GM04503 (cell line): Measurements from ENCODE around the gene SLC12A7.

Experiments
- DNase-seq: peaks from one replicate; pipeline ENCODE4 v3.0.0-alpha.2; 2012; ENCODE audit warnings: low read depth

The SLC12A7 gene

DNA sequence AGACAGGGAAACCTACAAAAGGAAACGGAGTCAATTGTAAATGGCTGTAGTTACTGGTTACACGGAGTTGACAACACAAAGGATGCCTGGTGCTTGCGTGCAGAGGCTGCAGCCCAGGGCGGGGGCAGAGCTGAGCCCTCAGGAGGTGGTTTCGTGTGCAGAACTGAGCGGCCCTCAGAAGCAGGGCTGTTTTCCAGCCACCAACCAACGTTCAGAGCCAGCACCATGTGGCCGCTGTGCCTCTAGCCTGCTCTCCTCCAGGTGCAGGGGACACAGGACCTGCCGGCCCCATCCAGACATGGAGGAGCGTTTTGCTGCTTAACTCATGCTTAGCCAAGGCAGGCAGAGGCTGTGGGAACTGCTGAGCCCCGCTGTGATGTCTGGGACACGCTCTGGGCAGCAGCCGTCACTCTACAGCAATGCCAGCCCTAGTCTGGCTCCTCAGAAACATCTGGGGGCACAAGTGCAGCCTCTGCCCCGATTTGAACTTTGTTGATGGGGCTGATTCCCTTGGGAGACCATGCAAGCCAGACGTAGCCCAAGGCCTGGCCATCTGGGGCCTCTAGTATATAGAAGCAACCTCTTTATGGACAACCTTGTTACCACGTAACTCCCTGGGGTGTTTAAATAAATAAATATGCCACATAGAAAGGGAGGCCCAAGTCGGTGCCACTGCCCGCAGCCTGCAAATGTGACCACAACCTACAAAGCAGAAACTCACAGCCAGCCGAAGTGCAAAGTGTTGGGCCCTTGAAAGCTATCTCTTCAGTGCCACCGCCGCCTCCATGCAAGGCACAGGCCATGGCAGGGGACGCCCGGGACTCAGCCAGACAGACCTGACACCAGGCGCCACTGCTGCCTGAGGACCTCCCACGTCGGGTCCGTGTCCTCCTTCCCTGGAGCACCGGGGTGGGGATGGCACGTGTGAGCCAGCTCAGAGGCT is 61.2 kb downstream of the SLC12A7 start:
- no peak for DNase-seq

GRCh38 chr5:1048861-1049838 is 62.7 kb downstream of the SLC12A7 start:
- DNase-seq, result no peak

DNA sequence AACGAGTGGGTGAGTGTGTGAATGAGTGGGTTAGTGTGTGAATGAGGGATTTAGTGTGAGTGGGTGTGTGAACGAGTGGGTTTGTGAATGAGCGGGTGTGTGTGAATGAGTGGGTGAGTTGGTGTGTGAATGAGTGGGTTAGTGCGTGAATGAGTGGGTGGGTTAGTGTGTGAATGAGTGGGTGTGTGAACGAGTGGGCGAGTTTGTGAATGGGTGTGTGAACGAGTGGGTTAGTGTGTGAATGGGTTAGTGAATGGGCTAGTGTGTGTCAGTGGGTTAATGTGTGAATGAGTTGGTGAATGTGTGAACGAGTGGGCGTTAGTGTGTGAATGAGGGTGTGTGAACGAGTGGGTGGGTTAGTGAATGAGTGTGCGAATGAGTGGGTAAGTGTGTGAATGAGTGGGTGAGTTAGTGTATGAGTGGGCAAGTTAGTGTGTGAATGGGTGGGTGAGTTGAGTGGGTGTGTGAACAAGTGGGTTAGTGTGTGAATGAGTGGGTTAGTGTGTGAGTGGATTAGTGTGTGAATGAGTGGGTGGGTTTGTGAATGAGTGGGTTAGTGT is 63.6 kb downstream of the SLC12A7 start:
- no peak for DNase-seq

DNA sequence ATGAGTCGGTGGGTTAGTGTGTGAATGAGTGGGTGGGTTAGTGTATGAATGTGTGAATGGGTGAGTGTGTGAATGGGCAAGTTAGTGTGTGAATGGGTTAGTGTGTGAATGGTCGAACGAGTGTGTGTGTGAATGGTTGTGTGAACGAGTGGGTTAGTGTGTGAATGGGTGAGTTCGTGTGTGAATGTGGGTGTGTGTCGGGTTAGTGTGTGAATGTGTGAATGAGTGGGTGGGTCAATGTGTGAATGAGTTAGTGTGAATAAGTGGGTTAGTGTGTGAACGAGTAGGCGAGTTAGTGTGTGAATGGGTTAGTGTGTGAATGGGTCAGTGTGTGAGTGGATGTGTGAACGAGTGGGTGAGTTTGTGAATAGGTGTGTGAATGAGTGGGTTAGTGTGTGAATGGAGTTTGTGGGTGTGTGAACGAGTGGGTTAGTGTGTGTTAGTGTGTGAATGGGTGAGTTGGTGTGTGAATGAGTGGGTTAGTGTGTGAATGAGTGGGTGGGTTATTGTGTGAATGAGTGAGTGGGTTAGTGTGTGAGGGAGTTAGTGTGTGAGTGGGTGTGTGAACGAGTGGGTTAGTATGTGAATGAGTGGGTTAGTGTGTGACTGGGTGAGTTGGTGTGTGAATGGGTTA is 64.4 kb downstream of the SLC12A7 start:
- DNase-seq, result no peak

DNA sequence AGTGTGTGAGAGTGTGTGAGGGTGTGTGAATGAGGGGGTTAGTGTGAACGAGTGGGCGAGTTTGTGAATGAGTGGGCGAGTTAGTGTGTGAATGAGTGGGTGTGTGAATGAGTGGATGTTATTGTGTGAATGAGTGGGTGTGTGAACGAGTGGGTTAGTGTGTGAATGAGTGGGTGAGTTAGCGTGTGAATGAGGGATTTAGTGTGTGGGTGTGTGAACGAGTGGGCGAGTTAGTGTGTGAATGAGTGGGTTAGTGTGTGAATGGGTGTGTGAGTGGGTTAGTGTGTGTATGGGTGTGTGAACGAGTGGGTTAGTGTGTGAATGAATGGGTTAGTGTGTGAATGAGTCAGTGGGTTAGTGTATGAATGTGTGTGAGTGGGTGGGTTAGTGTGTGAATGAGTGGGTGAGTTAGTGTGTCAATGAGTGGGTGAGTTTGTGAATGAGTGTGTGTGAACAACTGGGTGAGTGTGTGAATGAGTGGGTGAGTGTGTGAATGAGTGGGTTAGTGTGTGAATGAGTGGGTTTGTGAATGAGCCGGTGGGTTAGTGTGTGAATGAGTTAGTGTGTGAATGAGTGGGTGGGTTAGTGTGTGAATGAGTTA is 65.8 kb downstream of the SLC12A7 start:
- no peak for DNase-seq

DNA sequence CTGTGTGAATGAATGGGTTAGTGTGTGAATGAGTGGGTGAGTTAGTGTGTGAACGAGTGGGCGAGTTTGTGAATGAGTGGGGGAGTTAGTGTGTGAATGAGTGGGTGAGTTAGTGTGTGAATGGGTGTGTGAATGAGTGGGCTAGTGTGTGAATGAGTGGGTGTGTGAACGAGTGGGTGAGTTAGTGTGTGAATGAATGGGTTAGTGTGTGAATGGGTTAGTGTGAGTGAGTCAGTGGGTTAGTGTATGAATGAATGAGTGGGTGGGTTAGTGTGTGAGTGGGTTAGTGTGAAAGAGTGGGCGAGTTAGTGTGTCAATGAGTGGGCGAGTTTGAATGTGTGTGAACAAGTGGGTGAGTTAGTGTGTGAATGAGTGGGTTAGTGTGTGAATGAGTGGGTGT is 67.7 kb downstream of the SLC12A7 start:
- DNase-seq, result no peak

DNA sequence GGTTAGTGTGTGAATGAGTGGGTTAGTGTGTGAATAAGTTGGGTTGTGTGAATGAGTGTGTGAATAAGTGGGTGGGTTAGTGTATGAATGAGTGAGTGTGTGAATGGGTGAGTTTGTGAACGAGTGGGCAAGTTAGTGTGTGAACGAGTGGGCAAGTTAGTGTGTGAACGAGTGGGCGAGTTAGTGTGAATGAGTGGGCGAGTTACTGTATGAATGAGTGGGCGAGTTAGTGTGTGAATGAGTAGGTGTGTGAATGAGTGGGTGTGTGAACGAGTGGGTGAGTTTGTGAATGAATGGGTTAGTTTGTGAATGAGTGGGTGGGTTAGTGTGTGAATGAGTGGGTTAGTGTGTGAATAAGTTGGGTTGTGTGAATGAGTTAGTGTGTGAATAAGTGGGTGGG is 68.5 kb downstream of the SLC12A7 start:
- DNase-seq, result no peak

GRCh38 chr5:1042626-1043025 is 69.2 kb downstream of the SLC12A7 start:
- DNase-seq, result no peak

- no peak for DNase-seq
Observed at GRCh38 chr5:1041225-1042143, 70.4 kb downstream of the SLC12A7 start.

GRCh38 chr5:1040571-1040970 is 71.3 kb downstream of the SLC12A7 start:
- DNase-seq, result no peak

DNA sequence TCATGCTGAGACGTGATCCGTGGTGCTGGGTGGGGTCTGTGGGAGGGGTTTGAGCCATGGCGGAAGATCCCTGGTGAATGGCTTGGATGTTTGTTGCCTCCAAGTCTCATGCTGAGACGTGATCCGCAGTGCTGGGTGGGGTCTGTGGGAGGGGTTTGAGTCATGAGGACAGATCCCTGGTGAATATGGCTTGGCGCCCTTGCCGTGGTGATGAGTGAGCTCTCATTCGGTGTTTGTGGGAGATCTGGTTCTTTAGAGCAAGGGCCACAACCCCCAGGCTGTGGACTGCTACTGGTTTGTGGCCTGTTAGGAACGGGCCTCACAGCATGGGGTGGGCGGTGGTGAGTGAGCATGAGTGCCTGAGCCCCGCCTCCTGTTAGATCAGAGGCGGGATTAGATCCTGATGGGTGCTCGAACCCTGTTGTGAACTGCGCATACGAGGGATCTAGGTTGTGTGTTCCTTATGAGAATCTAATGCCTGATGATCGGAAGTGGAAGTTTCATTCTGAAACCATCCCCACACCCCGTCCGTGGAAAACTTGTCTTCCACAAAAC is 72.1 kb downstream of the SLC12A7 start:
- no peak for DNase-seq

GRCh38 chr5:1039210-1039548 is 72.7 kb downstream of the SLC12A7 start:
- DNase-seq, result no peak

- no peak for DNase-seq
Observed at GRCh38 chr5:1038417-1039209, 73.2 kb downstream of the SLC12A7 start.

DNA sequence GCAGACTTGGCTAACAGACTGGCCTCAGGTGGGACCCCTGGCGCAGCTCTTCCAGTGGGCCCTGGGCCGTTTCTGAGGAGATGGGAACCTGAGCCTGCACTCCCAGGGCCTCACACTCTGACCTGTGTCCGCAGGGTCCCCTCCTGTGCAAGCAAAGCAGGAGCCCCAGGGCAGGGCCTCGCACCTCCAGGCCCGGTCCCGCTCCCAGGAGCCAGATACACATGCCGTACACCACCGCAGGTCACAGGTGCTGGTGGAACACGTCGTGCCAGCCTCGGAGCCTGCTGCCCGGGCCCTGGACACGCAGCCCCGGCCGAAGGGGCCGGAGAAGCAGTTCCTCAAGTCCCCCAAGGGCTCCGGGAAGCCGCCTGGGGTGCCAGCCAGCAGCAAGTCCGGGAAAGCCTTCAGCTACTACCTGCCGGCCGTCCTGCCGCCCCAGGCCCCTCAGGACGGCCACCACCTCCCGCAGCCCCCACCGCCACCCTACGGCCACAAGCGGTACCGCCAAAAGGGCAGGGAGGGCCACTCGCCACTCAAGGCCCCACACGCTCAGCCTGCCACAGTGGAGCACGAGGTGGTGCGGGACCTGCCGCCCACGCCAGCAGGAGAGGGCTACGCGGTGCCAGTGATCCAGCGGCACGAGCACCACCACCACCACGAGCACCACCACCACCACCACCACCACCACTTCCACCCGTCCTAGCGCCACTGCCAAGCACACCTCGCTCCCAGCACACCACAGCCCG is 74.0 kb downstream of the SLC12A7 start:
- no peak for DNase-seq

DNA sequence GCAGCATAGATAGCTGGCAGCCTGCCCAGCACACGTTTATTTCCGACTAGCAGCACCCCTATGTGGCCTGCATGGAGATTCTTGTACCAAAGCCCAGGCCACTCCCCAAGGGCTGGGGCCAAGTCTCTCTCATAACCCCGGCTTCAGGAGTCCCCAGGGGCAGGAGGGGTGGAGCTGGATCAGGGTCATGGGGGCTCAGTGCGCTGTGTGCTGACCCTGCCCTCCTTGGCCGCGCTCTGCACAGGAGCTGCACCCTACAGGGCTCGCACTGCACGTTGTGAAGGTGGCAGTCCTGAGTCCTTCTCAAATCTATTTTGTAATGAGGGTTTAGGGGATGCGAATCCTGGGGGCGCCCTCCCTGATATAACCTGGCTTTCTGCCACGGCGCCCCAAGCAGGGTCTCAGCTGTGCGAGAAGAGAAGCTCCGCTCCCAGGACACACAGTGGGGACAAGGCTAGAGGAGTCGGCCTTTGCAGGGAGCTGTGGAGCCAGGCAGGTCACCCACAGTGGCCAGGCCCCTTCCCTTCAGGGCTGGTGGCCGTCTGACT is 74.7 kb downstream of the SLC12A7 start:
- DNase-seq, result no peak

DNA sequence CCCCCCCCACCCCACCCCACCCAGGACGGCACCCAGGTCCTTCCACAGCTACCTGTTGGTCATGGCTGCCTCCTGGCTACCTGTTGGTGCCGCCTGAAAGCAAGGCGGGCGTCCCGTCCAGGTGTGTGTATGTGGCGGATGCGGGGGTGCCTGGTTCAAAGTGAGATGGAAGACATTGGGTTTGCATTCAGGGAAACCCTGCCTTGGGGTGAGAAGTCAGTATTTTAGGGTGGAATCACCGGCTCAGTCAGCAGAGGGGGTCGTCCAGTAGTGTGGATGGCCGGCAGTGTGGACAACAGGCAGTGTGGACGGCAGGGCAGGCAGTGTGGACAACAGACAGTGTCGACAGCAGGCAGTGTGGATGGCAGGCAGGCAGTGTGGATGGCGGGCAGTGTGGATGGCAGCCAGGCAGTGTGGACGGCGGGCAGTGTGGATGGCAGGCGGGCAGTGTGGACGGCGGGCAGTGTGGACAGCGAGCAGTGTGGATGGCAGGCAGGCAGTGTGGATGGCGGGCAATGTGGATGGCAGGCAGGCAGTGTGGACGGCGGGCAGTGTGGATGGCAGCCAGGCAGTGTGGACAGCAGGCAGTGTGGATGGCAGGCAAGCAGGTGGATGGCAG is 75.2 kb downstream of the SLC12A7 start:
- no peak for DNase-seq

DNA sequence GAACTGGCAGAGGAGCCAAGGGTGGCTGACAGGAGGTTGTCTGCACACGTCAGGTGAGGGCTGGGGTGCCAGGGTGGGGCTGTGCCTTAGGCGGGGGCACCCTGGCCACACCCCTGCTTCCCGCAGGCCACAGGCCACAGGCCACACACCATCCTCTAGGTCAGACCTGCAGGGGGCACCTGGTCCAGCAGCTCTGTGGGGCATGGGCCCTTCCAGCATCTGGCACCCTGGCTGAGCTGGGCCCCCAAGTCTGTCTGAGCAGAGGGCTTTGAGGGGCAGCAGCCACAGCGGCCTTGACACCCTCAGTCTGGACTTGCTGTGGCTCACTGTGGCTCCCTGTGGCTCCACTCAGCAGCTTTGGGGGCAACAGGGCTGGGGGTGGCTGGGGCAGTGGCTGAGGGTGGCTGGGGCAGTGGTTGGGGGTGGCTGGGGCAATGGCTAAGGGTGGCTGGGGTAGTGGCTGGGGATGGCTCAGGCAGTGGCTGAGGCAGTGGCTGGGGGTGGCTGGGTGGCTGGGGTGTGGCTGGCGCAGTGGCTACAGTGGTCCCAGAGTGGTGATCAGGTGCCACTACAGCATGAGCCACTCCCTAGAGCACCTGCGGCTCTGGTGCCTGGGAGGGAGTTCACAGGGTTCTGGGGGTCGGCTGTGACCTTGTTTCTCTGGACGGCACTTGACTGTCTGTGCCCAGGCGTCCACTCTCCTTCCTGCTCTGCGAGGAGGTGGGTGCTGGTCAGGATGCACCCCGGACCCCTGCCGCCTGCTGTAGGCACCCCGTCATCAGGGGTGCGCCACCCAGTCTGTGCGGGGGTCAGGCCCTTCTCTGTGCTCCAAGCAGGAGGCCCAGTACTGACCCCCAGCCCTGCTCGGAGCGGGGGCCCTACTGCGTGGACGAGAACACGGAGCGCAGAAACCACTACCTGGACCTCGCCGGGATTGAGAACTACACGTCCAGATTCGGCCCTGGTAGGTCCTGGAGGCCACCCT is 76.2 kb downstream of the SLC12A7 start:
- no peak for DNase-seq
